AG09309 (cell line): ENCODE data around the gene TMEM135.
"Not testable (repeated sequence)": the region's sequence is repeated elsewhere in the genome, so short reads cannot be mapped to it uniquely, and the experiment has no call there.

ENCODE experiments used
- DNase-seq: peaks from one replicate; pipeline ENCODE4 v3.0.0-alpha.2; 2010; ENCODE audit warnings: low read depth
- H3K4me3 ChIP-seq: 2 replicates; pipeline ENCODE4 v1.5.1; 2011; ENCODE audit warnings: mild to moderate bottlenecking, low read depth, low read length, moderate library complexity; ENCODE audit not compliant: control insufficient read depth
- CTCF ChIP-seq: IDR thresholded peaks from 2 replicates; pipeline ENCODE4 v1.5.1; 2011; ENCODE audit warnings: mild to moderate bottlenecking, low read depth, low read length, inconsistent platforms; ENCODE audit not compliant: insufficient read depth, control insufficient read depth; ENCODE audit errors: missing control alignments

TMEM135 gene

GRCh38 chr11:87148749-87149148 is 111.0 kb downstream of the TMEM135 start:
- no peak for TF ChIP-seq CTCF

GRCh38 chr11:87149782-87150181 is 112.0 kb downstream of the TMEM135 start:
- not testable (repeated sequence) for DNase-seq, H3K4me3 ChIP-seq

More at GRCh38 chr11:87148749-87149148, 111.0 kb downstream of the TMEM135 start:
- DNase-seq = no peak
- no peak overlapping the region for H3K4me3 ChIP-seq

GRCh38 chr11:87150936-87151335 is 113.2 kb downstream of the TMEM135 start:
- peak; percentile 4 for DNase-seq

GRCh38 chr11:87154246-87154645 is 116.5 kb downstream of the TMEM135 start:
- no peak for TF ChIP-seq CTCF
- DNase-seq = no peak
- no peak overlapping the region for H3K4me3 ChIP-seq

More at GRCh38 chr11:87150936-87151335, 113.2 kb downstream of the TMEM135 start:
- H3K4me3 ChIP-seq = no peak overlapping the region
- TF ChIP-seq CTCF = no peak

- DNase-seq = no peak
- no peak overlapping the region for H3K4me3 ChIP-seq
- TF ChIP-seq CTCF = no peak
Measured at GRCh38 chr11:87156970-87157369, 119.2 kb downstream of the TMEM135 start.

GRCh38 chr11:87169076-87169475 is 131.3 kb downstream of the TMEM135 start:
- not testable (repeated sequence) for DNase-seq, H3K4me3 ChIP-seq

- DNase-seq = peak; percentile 42
- no peak overlapping the region for H3K4me3 ChIP-seq
Measured at GRCh38 chr11:87173185-87174039, 135.7 kb downstream of the TMEM135 start.

More at GRCh38 chr11:87173185-87174039, 135.7 kb downstream of the TMEM135 start:
- TF ChIP-seq CTCF = no peak
